ENCODE results near the gene HSF2BP.

DNA sequence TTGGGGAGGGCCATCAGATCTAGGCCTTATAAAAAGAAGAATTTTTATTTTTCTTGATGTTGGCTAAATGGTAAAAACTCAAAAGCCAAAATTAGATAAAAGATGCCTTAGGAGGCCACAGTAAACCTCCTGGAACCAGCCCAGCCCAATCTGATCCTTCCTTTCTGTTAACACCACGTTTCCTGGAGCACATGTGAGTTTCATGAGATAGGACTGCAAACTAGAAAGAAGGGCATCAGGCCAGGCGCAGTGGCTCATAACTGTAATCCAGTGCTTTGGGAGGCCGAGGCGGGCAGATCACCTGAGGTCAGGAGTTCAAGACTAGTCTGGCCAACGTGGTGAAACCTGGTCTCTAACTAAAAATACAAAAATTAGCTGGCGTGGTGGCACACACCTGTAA lies 6.7 kb downstream of the HSF2BP start:
- TF ChIP-seq, protein P1, sequence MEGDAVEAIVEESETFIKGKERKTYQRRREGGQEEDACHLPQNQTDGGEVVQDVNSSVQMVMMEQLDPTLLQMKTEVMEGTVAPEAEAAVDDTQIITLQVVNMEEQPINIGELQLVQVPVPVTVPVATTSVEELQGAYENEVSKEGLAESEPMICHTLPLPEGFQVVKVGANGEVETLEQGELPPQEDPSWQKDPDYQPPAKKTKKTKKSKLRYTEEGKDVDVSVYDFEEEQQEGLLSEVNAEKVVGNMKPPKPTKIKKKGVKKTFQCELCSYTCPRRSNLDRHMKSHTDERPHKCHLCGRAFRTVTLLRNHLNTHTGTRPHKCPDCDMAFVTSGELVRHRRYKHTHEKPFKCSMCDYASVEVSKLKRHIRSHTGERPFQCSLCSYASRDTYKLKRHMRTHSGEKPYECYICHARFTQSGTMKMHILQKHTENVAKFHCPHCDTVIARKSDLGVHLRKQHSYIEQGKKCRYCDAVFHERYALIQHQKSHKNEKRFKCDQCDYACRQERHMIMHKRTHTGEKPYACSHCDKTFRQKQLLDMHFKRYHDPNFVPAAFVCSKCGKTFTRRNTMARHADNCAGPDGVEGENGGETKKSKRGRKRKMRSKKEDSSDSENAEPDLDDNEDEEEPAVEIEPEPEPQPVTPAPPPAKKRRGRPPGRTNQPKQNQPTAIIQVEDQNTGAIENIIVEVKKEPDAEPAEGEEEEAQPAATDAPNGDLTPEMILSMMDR (IDR thresholded peaks at IDR 0.05): no peak
- no peak for TF ChIP-seq POLR2A (IDR thresholded peaks at IDR 0.05)

Data from breast epithelium (tissue), 3 donors.